Stimulated activated CD8-positive, alpha-beta memory T cell treated with anti-CD3 and anti-CD28 coated beads, Interleukin-4, amount 100 ng/mL, for 1 hour (primary cell): ENCODE data around the gene ASNSD1.
A peak's percentile ranks its signal among the peaks of the same experiment; 100 is the strongest.
"Not testable (repeated sequence)": the region's sequence is repeated elsewhere in the genome, so short reads cannot be mapped to it uniquely, and the experiment has no call there.

Experiments used
- DNase-seq, 2 donors: peaks; one replicate each; pipeline ENCODE4 v3.0.0-alpha.2; 2020; ENCODE audit warnings: low read depth in 2 of 2, low spot score in 1 of 2

The ASNSD1 gene

DNA sequence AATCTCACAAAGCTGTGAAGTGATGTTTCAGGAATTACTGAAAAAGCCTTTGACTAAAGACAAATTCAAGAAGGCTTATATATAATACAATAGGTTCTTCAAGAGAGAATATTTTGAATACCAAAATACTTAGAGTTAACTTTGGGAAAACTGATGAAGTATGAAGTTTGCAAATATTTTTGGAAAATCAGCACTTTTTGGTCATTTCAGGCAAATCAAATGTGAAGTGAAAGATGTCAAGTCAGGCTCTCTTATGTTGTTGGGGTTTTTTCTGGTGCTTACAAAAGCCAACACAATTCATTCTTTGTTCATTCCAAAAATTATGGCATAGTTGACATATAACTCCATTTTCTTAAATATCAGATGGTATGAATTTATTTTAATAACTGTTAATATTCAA lies 14.7 kb upstream of the ASNSD1 start:
- no peak for DNase-seq

DNA sequence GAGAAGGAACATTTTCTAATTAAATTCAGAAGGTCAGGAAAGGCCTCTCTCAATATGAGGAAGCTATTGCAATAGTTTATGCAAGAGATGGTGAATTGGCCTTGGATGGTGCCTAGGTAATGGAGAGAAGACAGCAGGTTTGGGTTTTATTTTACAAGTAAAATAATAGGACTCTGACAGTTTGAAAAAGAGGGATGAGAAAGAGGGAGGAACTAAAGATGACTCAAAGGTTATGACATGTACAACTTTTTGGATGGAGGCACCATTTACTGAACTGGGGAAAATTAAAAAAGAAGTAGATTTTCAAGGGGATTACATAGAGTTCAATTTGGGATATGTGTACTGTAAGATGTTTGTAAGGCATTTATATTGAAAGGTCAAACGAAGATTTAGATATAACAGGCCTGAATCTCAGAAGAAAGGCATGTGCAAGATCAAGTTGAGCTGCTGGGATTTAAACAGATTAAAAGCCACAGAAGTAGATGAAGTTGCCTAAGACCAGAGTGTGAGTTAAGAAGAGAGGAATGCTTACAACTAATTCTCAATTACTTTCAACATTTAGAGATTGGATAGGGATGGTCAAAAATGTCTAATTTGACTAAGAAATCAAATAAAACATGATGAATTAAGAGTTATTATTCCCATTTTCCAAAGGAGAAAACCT lies 12.3 kb upstream of the ASNSD1 start:
- no peak for DNase-seq

DNA sequence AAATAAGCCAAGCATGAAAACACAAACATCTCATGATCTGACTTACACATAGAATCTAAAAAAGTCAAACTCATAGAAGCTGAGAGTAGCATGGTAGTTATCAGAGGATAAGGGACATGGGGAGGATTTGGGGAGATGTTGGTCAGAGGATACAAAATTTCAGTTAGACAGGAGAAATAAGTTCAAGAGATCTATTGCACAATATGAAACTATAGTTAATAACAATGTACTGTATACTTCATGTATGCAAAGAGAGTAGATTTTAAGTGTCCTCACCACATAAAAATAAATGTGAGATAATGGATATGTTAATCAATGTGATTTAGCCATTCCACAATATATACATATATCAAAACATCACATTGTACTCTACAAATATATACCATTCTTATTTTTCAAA lies 10.0 kb upstream of the ASNSD1 start:
- no peak for DNase-seq

DNA sequence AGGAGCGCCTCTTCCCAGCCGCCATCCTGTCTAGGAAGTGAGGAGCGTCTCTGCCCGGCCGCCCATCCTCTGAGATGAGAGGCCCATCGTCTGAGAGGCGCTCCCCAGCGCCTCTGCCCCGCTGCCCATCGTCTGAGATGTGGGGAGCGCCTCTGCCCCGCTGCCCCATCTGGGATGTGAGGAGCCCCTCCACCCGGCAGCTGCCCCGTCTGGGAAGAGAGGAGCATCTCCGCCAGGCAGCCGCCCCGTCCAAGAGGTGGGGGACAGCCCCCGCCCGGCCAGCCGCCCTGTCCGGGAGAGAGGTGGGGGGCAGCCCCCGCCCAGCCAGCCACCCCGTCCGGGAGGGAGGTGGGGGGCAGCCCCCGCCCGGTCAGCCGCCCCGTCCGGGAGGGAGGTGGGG lies 7.8 kb upstream of the ASNSD1 start:
- DNase-seq: not testable (repeated sequence)

DNA sequence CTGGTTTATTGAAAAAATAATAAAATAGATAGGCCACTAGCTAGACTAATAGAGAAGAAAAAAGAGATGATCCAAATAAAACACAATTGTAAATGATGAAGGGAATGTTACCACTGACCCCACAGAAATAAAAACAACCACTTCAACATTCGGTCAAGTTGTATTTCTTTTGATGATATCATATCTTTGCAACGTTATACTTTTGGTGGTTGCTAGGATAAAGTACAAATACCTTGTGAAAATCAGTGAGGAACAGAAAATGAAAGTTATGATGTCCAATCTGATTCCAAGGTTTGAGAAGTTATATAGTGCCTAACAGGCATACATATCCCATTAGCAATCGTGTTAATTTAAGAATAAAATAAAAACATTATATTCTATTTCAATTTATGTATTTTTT lies 6.6 kb upstream of the ASNSD1 start:
- no peak for DNase-seq

DNA sequence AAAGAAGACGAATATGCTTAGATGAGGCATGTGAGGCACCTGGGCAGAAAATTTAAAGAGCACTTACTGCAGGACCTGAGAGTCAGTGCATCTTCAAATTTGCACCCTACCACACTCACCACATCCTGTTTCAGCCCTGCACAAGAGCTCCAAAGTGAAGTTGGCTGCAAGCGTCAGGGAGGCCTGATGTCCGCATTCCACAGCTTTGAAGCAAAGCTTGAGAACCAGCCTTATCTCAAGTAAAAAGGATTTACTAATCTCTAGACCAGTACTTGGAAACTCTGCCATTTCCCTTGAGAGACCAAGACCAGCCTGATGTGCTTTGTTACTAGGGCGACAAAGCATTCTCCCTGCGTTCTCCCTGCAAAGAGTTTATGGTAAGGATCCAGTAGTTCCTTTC lies 3.4 kb upstream of the ASNSD1 start:
- DNase-seq: no peak

DNA sequence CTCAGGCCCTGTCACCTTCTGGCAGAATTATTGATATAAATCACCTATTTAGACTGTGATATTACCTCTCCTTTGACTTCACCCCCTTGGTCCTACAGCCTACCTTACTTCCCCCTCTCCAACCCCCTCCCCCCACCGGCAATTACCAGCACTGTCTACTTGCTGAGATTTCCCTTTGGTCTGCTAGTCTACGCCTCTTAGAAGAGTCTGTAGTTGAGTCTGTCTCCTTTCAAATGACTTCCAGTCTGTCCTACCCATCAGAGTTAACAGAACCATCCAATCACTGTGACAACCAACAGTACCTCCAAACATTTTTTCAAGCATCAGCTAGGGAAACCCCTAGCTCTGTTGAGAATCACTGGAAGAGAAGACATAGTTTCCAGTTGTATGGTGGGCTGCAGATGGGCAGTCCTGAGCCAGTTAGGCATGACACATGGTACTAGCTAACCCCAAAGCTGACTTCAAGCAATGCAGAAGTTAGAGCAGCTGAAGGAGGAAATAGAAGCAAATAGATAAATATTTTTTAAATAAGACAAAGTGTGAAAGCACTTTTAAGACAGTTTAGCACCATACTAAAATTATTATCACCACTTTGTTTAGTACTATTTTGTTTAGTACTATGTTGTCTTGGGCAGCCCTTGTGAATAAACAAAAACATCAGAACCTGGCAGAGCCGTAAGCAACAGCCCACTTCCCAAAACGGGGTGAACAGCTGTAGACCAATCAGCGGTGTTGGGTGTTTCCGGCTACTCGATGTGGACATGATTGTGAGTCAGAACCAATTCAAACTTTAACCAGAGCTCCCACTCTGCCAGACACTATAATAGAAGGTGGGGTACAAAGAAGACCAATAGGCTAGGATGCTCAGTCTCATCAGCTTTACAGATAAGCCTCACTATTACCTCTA lies 2.7 kb upstream of the ASNSD1 start:
- no peak for DNase-seq

DNA sequence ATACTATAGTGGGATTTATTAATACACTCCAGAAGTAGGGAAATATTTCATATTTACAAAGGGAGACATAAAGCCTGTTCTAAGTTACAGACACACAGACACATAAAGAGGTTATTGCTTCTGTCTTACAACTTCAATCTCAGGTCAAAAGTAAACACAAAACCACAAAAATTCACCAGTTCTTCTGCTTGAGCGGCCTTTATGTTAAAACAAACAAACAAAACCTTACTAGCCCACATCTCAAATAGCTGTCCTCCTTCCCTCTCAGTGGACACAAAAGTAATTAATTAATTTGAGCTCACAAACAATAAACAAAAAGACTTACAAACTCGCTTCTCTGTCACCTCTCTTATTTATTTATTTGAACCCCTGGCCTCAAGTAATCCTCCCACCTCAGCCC lies 1.5 kb upstream of the ASNSD1 start:
- DNase-seq: no peak

DNA sequence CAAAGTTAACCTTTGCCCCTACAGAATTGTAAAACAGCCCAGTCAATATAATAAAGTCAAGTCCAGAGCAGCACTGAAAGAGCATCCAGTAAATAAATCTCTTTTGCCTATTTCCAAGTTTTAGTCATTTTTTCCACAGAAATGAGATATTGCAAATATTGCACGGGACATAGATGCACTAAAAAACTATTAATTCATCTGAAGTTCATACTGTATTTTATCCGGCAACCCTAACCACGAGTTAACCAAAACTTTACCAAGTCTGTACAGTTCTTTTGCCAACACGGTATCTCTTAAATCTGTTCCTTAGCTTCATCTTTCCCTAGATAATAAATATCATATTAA lies 484 bp upstream of the ASNSD1 start:
- DNase-seq: no peak

DNA sequence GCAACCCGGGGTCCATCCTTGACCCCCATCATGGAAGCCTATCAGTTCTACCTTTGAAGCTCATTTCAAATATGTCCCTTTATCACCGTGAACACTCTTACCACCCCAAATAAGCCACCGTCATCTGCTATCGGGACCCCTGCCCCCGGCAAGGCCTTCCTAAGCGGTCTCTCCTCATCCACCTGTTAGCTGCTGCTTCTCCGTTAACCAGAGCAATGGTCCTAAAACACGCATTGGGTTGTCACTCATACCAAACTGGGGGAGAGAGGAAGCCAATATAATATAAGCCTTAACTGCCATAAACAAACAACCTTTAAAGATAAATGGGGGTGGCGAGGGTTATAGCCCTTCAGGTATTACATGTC lies 680 bp downstream of the ASNSD1 start:
- DNase-seq: no peak

DNA sequence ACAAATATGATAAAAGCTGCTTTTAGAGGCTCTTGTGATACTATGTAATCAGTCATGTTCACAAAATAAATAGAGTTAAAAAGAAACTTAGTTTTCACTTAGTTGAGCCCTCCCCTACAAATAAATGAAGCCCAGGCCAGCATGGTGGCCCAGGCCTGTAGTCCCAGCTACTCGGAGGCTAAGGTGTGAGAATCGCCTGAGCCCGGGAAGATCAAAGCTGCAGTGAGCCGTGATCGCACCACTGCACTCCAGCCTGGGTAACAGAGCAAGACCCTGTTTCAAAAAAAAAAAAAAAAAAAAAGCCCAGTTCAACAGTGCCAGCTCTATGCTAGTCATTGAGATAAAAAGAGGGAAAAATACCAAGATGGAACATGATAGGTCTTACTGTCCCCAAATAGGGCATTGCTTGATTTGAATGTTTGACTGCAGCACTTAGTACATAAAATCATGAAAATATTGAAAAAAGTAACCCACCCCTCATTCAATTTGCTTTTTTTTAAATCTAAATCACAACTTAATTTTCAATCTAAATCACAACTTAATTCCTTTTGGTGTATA lies 1.5 kb downstream of the ASNSD1 start:
- DNase-seq: no peak

DNA sequence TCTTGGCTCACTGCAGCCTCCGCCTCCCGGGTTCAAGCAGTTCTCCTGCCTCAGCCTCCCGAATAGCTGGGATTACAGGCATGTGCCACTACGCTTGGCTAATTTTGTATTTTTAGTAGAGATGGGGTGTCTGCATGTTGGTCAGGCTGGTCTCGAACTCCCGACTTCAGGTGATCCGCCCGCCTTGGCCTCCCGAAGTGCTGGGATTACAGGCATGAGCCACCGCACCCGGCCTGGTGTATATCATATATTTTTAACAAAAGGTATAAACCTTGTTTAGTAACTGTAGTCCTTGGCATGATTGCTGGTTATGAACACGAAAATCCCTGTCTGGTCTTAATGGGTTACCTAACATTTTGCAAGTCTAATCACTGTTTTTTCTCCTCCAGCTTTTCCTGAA lies 2.1 kb downstream of the ASNSD1 start:
- not testable (repeated sequence) for DNase-seq

DNA sequence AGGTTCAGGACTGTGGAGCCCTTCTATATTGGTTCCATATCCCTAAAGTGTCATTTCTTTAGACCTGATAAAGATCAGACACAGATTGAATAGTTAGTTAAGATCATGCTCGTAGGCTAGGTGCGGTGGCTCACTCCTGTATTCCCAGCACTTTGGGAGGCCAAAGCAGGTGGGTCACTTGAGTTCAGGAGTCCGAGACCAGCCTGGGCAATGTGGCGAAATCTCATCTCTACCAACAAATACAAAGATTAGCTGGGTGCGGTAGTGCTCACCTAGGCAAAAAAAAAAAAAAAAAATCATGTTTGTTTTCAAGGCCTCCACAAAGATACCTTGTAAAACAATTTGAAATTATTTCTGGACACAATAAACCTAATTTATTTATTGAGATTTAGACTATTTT lies 8.7 kb downstream of the ASNSD1 start:
- no peak for DNase-seq

DNA sequence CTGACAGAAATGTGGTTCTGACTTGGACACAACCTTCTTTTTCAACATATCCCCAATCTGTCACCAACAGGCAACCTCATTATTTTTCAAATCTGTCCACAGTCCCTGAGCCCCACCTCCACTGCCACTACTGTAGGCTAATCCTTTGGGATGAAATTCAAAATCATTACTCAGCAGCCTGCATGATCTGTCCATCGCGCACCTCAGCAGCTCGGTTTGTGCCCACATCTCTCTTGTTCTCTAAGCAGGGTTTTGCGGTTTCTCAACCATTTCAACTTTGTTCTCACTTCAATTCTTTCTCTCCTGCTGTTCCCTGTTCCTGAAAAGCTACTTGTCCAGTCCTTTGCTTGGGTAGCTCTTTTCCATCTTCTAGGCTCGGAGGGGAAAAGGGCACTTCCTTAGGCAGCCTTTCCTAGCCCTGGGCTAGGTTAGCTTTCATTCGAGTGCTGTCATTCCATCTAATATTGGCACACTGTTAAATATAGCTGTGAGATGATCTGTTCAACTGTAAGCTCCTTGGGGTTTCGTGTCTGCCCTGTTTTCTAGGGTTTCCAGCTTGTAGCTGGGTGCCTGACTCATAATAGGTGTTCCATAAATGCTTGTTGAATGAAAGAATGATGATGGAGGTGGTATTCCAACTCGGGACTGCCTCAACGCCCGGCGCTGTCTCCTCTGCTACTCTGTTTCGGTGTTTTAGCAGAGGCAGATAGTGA lies 12.6 kb downstream of the ASNSD1 start:
- DNase-seq: no peak

DNA sequence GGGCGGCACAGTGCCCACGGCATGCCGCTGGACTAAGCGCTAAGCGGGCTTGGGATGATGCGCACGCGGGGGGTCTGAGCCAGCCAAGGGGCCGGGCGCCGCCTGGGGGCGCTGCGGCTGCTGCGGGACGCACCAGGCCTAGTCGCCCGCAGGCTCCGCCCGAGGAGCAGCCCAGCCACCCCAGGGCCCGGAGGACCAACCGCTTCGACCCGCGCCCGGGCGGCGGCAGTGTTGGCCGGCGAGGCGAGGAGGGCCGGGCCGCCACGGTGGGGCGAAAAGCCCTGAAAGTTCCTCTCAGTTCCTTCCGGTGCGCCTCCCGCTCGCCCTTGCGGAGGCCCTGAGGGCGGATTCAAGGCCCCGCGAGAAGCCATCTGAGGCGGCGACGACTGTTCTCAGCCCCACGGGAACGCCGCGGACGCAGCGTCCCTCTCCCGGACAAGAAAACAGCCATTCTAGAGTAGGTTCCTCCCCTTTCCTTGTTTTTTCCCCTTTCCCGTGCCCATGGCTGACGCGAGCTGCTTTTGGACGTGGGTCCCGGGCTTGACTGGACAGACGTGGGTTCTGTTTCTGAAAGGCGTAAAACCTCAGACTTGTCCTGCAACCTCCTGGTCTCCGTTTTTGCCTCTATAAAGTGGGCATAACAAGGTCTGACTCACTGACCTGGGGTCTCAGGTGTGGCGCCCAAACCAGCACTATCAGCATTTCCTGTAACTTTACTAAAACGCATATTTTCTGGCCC lies 13.3 kb downstream of the ASNSD1 start, which contains the start of gene ANKAR:
TSS of gene ANKAR (plus strand) at position 297 of the 739 bp plus-strand sequence. CDS start 1,821 bp downstream, outside the sequence.
- DNase-seq: peak; percentile 55 to 58

DNA sequence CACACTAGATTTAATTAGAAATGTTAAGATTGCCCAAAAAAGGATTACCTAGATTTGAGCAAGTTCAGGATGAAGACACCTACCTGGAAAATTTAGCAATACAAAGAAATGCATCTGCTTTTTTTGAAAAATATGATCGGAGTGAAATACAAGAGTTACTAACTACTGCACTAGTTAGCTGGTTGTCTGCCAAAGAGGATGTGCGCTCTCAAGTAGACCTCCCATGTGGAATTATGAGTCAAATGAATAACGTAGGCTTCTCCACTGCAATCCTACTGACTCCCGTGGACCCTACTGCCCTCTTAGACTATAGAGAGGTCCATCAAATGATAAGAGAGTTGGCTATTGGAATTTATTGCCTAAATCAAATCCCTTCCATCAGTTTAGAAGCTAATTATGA lies 15.2 kb downstream of the ASNSD1 start:
- no peak for DNase-seq

DNA sequence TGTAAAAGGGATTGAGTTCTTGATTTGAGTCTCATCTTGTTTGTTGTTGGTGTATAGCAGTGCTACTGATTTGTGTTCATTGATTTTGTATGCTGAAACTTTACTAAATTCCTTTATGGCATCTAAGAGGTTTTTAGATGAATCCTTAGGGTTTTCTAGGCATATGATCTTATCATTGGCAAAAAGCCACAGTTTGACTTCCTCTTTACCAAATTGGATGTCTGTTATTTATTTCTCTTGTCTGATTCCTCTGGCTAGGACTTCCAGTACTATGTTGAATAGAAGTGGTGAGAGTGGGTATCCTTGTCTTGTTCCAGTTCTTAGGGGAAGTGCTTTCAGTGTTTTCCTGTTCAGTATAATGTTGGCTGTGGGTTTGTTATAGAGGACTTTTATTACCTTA lies 18.0 kb downstream of the ASNSD1 start:
- DNase-seq: no peak

DNA sequence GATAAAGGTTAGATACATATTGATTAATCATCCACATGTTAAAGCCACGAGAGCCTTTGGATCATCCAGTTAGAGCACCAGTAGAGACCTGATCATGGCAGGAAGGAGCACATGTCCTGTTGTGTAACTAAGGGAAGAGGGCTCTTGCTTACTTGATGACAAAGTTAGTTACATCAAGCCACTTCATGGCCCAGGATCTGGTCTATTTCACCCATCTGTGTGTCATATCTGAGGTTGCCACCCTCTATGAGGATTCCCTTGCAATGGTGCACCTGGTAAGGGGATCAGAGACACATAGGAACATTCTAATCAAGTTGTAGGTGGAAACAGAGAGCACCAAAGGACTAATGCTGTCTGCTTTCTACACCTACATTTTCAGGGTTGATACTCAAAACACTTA lies 19.9 kb downstream of the ASNSD1 start:
- no peak for DNase-seq

DNA sequence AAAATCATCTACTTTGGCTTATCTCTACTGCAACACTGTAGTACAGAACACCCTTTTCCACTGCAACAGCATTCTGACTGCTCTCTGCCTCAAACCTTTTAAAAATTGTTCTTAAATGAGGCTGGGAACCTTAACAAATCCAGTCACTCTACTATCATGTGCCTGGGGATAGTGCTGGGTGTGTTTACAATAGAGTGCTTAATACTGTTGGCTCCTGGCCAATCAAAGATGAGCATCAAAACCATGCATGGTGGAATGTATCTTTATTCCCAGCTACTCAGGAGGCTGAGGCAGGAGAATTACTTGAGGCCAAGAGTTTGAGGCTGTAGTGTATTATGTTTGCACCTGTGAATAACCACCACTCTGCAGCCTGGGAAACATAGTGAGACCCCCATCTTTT lies 20.6 kb downstream of the ASNSD1 start:
- no peak for DNase-seq

DNA sequence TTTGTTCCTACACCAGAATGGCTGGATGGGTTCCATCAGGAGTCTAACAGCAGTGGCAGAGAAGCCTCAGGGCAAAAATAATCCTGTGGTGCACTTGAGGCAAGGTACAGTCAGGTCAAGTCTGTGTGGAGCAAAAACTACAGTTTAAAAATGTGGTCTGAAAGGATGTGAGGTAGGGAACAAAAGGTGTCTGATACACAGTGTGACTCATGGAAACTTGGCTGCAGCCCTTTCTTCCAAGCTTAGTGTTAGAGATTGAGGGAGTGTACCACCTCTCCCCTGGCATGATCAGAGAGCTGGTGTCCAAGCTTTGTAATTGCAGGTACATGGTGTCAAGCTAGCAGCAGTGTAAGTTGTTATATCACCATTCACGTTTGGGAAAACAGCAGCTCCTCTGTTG lies 22.1 kb downstream of the ASNSD1 start:
- no peak for DNase-seq

DNA sequence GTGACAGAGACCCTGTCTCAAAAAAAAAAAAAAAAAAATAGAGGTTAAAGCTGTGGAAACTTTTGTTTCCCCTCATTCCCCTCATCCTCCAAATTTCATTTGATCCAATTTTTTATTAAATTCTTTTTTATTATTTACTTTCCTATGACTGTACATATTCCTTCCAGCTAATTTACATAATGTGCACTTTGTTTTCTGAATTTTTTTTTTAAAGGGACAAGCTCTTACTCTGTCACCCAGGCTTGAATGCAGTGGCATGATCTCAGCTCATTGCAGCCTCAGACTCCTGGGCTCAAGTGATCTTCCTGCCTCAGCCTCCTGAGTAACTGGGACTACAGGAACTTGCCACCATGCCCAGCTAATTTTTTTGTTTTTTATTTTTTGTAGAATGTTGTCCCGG lies 23.6 kb downstream of the ASNSD1 start:
- DNase-seq: no peak
